ENCODE data around the gene HUNK.

HUNK gene

GRCh38 chr21:31900121-31900895 is 27.5 kb downstream of the HUNK start:
- TF ChIP-seq REST (IDR thresholded peaks at IDR 0.05; ENCODE audit: insufficient read depth in 1 of 2, low read depth in 2 of 2, low read length in 2 of 2) (no peak), TAF1 (IDR thresholded peaks at IDR 0.05; ENCODE audit: borderline replicate concordance, insufficient read depth, low read length) (no peak), FOXP2 (optimal IDR thresholded peaks at IDR 0.05; ENCODE audit: borderline replicate concordance, extremely low read depth, extremely low read length, insufficient read depth) (no peak), POLR2AphosphoS5 (IDR thresholded peaks at IDR 0.05; ENCODE audit: low read depth, low read length) (no peak)

GRCh38 chr21:31901315-31901714 is 28.5 kb downstream of the HUNK start:
- no peak for TF ChIP-seq REST (IDR thresholded peaks at IDR 0.05; ENCODE audit: insufficient read depth in 1 of 2, low read depth in 2 of 2, low read length in 2 of 2)
- no peak for TF ChIP-seq SIN3A (IDR thresholded peaks at IDR 0.05; ENCODE audit: borderline replicate concordance, insufficient read depth, low read length)
- TF ChIP-seq POLR2AphosphoS5 (IDR thresholded peaks at IDR 0.05; ENCODE audit: low read depth, low read length) = no peak
- no peak for TF ChIP-seq FOXP2 (optimal IDR thresholded peaks at IDR 0.05; ENCODE audit: borderline replicate concordance, extremely low read depth, extremely low read length, insufficient read depth)
- no peak for TF ChIP-seq TAF1 (IDR thresholded peaks at IDR 0.05; ENCODE audit: borderline replicate concordance, insufficient read depth, low read length)

- no peak for TF ChIP-seq SIN3A (IDR thresholded peaks at IDR 0.05; ENCODE audit: borderline replicate concordance, insufficient read depth, low read length)
- TF ChIP-seq TAF1 (IDR thresholded peaks at IDR 0.05; ENCODE audit: borderline replicate concordance, insufficient read depth, low read length) = no peak
- TF ChIP-seq REST (IDR thresholded peaks at IDR 0.05; ENCODE audit: insufficient read depth in 1 of 2, low read depth in 2 of 2, low read length in 2 of 2) = no peak
- no peak for TF ChIP-seq FOXP2 (optimal IDR thresholded peaks at IDR 0.05; ENCODE audit: borderline replicate concordance, extremely low read depth, extremely low read length, insufficient read depth)
- TF ChIP-seq POLR2AphosphoS5 (IDR thresholded peaks at IDR 0.05; ENCODE audit: low read depth, low read length) = no peak
Observed at GRCh38 chr21:31902438-31902837, 29.6 kb downstream of the HUNK start.

- TF ChIP-seq FOXP2 (optimal IDR thresholded peaks at IDR 0.05; ENCODE audit: borderline replicate concordance, extremely low read depth, extremely low read length, insufficient read depth) = no peak
- TF ChIP-seq SIN3A (IDR thresholded peaks at IDR 0.05; ENCODE audit: borderline replicate concordance, insufficient read depth, low read length) = no peak
- TF ChIP-seq REST (IDR thresholded peaks at IDR 0.05; ENCODE audit: insufficient read depth in 1 of 2, low read depth in 2 of 2, low read length in 2 of 2) = no peak
- no peak for TF ChIP-seq TAF1 (IDR thresholded peaks at IDR 0.05; ENCODE audit: borderline replicate concordance, insufficient read depth, low read length)
- TF ChIP-seq POLR2AphosphoS5 (IDR thresholded peaks at IDR 0.05; ENCODE audit: low read depth, low read length) = no peak
Observed at GRCh38 chr21:31903896-31904295, 31.1 kb downstream of the HUNK start.
